Fibroblast of lung (primary cell): ENCODE measurements around the gene DCXR. TPM values are rescaled to one million over a fixed set of nuclear protein-coding genes. Genes with fewer than 3 reads are reported as not detected.

Experiments used
- DNase-seq, 2 donors: peaks; one replicate each; pipeline versions ENCODE4 v3.0.0 to v3.0.0-alpha.2; 2010; ENCODE audit warnings: low read depth in 2 of 2
- H2AFZ ChIP-seq: 2 replicates; pipeline ENCODE4 v1.5.1; 2012; ENCODE audit warnings: low read length, control low read depth, inconsistent platforms
- H3K27ac ChIP-seq: 2 replicates; pipeline ENCODE4 v1.5.1; 2011; ENCODE audit warnings: low read length, control low read depth; ENCODE audit not compliant: insufficient read depth
- H3K27me3 ChIP-seq: 2 replicates; pipeline ENCODE4 v1.5.1; 2011; ENCODE audit warnings: mild to moderate bottlenecking, low read length; ENCODE audit not compliant: control insufficient read depth, insufficient read depth
- H3K36me3 ChIP-seq: 2 replicates; pipeline ENCODE4 v1.5.1; 2011; ENCODE audit warnings: low read length; ENCODE audit not compliant: control insufficient read depth, insufficient read depth
- H3K4me1 ChIP-seq: 2 replicates; pipeline ENCODE4 v1.5.1; 2011; ENCODE audit warnings: low read length; ENCODE audit not compliant: control insufficient read depth, insufficient read depth; ENCODE audit errors: extremely low read depth
- H3K4me2 ChIP-seq: 2 replicates; pipeline ENCODE4 v1.5.1; 2011; ENCODE audit warnings: low read length, control low read depth; ENCODE audit not compliant: insufficient read depth; ENCODE audit errors: extremely low read depth
- H3K4me3 ChIP-seq, 4 experiments: fragments of 200-600 bp in 1 of 4; sonication (generic) in 1 of 4; replicated peaks in 1 of 4; 2 replicates each; pipeline ENCODE4 v1.5.1; 2011 to 2016; ENCODE audit warnings: low read length in 4 of 4, low read depth in 3 of 4, mild to moderate bottlenecking in 3 of 4, control low read depth in 2 of 4, inconsistent platforms in 1 of 4, mixed read lengths in 1 of 4; ENCODE audit not compliant: insufficient read depth in 1 of 4; ENCODE audit errors: control extremely low read depth in 1 of 4
- H3K79me2 ChIP-seq: 2 replicates; pipeline ENCODE4 v1.5.1; 2012; ENCODE audit warnings: mild to moderate bottlenecking, low read length, inconsistent platforms; ENCODE audit not compliant: control insufficient read depth, insufficient read depth
- H3K9ac ChIP-seq: 2 replicates; pipeline ENCODE4 v1.5.1; 2011; ENCODE audit warnings: mild to moderate bottlenecking, low read length, control low read depth; ENCODE audit not compliant: insufficient read depth
- H3K9me3 ChIP-seq: 2 replicates; pipeline ENCODE4 v1.5.1; 2012; ENCODE audit warnings: low read depth, low read length; ENCODE audit not compliant: control insufficient read depth, insufficient read depth
- H4K20me1 ChIP-seq: 2 replicates; pipeline ENCODE4 v1.5.1; 2011; ENCODE audit warnings: low read length; ENCODE audit not compliant: control insufficient read depth, insufficient read depth; ENCODE audit errors: extremely low read depth
- CTCF ChIP-seq, 2 donors: IDR thresholded peaks in 1 of 2; conservative IDR thresholded peaks in 1 of 2; 1 replicate in 1 of 2; 2 replicates in 1 of 2; pipeline ENCODE4 v1.5.1; 2011 to 2012; ENCODE audit warnings: low read length in 2 of 2, control low read depth in 1 of 2, inconsistent platforms in 1 of 2, low read depth in 1 of 2, mild to moderate bottlenecking in 1 of 2
- EZH2 ChIP-seq: IDR thresholded peaks from 2 replicates; pipeline ENCODE4 v1.5.1; 2012; ENCODE audit warnings: low read length, control low read depth, mild to moderate bottlenecking; ENCODE audit errors: missing control alignments
- polyA plus RNA-seq, 2 donors: library from polyadenylated mRNA; depleted of rRNA in 1 of 2; stranded (reverse) in 1 of 2; unstranded in 1 of 2; fragments of >200 nt; gene quantifications; 2 replicates each; pipeline ENCODE4 v1.2.1, GENCODE V29; 2011 to 2012; ENCODE audit warnings: missing spikeins in 1 of 2
- total RNA-seq: library from RNA; depleted of rRNA; stranded (reverse); fragments of >200 nt; gene quantifications from 2 replicates; pipeline ENCODE4 v1.2.1, GENCODE V29; 2014

Gene DCXR
- total and polyA plus RNA-seq, 2 donors (not counting 1 experiment from before 2014, with no cell fraction given): 34.8 to 43.6 TPM

GRCh38 chr17:82058855-82059249, 21.4 kb upstream of the DCXR start:
- Histone ChIP-seq H3K4me1 (no peaks in the 10 kb centered on the region), H2AFZ (no peak overlapping the region), H3K79me2 (peaks cover under 1% of the 10 kb centered on the region), H3K4me3 (no peak overlapping the region), H3K9ac (no peak overlapping the region), H3K4me2 (no peak overlapping the region), H4K20me1 (no peaks in the 10 kb centered on the region), H3K27me3 (no peaks in the 10 kb centered on the region), H3K9me3 (no peaks in the 10 kb centered on the region), H3K36me3 (peaks cover 61% of the 10 kb centered on the region), H3K27ac (no peak overlapping the region)
- no peak for DNase-seq
- TF ChIP-seq EZH2 (no peak), CTCF (conservative IDR thresholded peaks at IDR 0.05 in 1 of 2, IDR thresholded peaks at IDR 0.05 in 1 of 2; ENCODE audit: low read depth in 1 of 2, low read length in 2 of 2) (no peak)

- no peak for TF ChIP-seq CTCF (conservative IDR thresholded peaks at IDR 0.05 in 1 of 2, IDR thresholded peaks at IDR 0.05 in 1 of 2; ENCODE audit: low read depth in 1 of 2, low read length in 2 of 2)
- no peak for TF ChIP-seq EZH2
- Histone ChIP-seq H2AFZ (no peak overlapping the region), H3K79me2 (peaks cover 6% of the 10 kb centered on the region), H3K4me2 (no peak overlapping the region), H3K27ac (no peak overlapping the region), H3K27me3 (no peaks in the 10 kb centered on the region), H4K20me1 (no peaks in the 10 kb centered on the region), H3K9ac (no peak overlapping the region), H3K4me1 (no peaks in the 10 kb centered on the region), H3K36me3 (peaks cover 62% of the 10 kb centered on the region), H3K4me3 (no peak overlapping the region), H3K9me3 (no peaks in the 10 kb centered on the region)
- no peak for DNase-seq
These were observed 20.8 kb upstream of the DCXR start for GRCh38 chr17:82058230-82058854.

GRCh38 chr17:82056729-82057621, 19.5 kb upstream of the DCXR start:
- H3K27ac ChIP-seq: no peak overlapping the region
- H3K4me1 ChIP-seq: peaks cover 3% of the 10 kb centered on the region
- H3K4me3 ChIP-seq: no peak overlapping the region
- TF ChIP-seq CTCF (conservative IDR thresholded peaks at IDR 0.05 in 1 of 2, IDR thresholded peaks at IDR 0.05 in 1 of 2; ENCODE audit: low read depth in 1 of 2, low read length in 2 of 2): no peak
- TF ChIP-seq EZH2: no peak
- no peaks in the 10 kb centered on the region for H3K9me3 ChIP-seq
- no peak overlapping the region for H3K9ac ChIP-seq
- DNase-seq: no peak
- H3K79me2 ChIP-seq: peaks cover 19% of the 10 kb centered on the region
- no peak overlapping the region for H2AFZ ChIP-seq
- no peaks in the 10 kb centered on the region for H3K27me3 ChIP-seq
- no peaks in the 10 kb centered on the region for H4K20me1 ChIP-seq
- H3K36me3 ChIP-seq: peaks cover 58% of the 10 kb centered on the region
- H3K4me2 ChIP-seq: no peak overlapping the region
